ENCODE measurements around the gene DNAI2.
"Not testable (repeated sequence)": the region's sequence is repeated elsewhere in the genome, so short reads cannot be mapped to it uniquely, and the experiment has no call there.

DNAI2 gene

DNA sequence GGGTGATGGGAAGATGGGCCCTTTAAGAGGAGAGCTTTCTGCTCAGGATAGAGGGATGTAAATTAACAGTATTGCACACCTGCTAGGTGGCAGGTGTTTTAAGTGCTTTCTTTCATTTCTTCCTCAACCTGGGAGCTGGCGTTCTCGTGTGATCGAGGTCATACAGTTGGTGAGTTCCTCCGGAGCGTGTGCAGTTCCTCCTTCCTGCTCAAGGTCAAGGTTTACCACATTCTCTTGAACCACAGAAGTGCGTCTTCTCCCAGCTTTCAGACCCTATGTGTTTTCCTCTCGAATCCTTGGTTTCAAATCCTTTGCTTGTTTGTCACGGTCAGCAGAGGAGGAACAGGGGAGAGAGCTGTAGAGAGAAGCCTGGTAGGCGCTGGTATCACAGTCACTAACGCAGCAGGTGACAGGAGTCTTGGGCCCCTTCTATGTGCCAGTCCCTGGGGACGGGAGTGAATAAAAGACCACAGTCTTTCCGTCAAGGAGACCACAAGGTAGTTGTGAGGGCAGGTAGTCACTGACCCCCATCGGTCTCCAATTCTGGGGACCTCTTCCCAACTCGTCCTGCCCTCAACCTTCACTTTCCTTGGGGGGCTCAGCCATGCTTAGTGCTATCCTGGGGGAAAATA lies 791 bp downstream of the DNAI2 start:
- DNase-seq (ENCODE audit: low spot score): no peak
- no peak for FAIRE-seq

DNA sequence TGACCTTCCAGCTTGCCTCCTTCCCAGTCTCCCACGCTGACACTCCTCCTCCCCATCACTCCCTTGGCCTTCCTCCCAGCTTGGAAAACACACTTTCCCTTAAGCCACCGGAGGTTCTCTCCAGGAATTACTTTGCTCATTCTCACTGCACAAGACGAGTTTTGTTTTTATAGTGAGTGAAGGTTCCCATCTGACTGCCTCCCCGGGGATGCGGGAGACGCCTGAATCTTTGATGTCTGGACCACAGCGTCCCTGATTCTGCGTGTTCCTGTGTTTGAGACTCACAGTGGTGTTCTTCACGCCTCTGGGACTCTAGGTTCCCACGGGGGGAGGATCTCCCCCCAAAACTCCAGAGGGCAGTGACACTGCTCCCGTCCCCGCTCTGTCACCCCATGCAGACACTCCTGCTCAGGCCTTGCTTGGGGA lies 2.0 kb downstream of the DNAI2 start:
- FAIRE-seq: no peak

DNA sequence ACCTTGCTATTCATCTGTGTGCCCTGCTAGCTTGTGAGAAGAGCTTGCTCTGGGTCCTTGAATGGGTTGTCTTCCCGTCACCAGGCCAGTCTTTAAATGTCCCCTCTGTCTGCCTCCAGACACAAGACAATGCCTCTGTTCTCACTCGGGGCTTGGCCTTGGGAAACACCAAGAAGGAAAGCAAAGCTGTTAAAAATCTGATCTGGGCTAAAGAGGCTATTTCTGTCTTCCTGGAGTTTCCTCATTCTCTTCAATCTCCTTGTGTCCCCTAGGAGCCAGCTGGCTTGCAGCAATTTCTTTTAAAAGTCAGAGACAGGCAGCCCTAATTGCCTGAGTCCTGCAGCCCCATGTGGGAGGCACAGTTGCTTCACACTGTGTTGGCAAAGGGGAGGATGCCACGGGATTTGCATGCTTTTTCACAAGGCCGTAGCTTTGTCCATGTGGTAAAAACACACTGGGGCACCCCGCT lies 2.5 kb downstream of the DNAI2 start:
- DNase-seq (ENCODE audit: low spot score) (no peak), FAIRE-seq (no peak)

More for the DNA sequence above, 2.0 kb downstream of the DNAI2 start:
- DNase-seq (ENCODE audit: low spot score): no peak

DNA sequence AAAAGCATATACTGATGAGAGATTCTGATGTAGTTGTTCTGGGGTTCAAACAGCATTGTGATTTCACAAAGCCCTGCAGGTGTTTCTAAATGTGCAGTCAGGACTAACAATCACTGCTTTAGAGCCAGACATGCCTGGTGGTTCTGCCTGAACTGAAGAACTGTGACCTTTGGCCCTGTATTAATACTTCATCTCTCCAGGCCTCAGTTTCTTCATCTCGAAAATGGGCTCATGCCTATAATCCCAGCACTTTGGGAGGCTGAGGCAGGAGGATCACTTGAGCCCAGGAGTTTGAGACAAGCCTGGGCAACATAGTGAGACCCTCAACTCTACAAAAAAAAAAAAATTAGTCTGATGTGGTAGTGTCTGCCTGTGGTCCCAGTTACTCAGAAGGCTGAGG lies 3.9 kb downstream of the DNAI2 start:
- DNase-seq (ENCODE audit: low spot score): no peak
- FAIRE-seq: no peak

DNA sequence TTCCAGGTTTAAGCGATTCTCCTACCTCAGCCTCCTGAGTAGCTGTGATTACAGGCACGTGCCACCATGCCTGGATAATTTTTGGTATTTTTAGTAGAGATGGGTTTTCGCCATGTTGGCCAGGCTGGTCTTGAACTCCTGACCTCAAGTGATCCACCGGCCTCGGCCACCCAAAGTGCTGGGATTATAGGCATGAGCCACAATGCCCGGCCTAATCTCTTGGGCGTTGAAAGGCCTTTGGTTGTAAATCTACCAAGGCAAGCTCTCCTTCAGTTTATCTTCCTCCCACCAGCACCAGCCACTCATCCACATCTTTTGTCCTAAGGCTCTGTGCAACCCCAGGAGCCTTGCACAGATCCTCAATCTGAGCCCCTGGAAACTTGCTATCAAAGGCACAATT lies 5.6 kb downstream of the DNAI2 start:
- DNase-seq (ENCODE audit: low spot score); FAIRE-seq: not testable (repeated sequence)

DNA sequence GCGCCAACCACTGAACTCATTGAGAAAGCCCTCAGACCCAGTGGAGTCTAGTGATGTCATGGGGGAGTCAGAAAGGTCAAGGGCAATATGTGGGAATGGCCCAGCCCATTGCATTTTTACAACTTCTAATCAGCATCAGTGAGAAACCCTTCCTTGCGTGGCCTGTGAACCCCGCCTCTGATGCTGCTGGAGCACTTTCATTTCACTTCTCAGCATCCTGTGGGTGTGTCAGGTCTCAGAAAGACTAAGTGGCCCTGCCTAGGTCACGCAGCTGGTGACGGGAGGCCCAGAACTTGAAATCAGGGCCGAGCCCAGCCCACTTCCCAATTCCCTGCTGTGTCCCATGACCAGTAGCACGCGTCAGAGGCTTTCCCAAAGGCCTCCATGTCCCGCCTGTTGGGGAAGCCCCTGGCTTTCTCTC lies 6.1 kb downstream of the DNAI2 start:
- no peak for DNase-seq (ENCODE audit: low spot score)
- FAIRE-seq: no peak

DNA sequence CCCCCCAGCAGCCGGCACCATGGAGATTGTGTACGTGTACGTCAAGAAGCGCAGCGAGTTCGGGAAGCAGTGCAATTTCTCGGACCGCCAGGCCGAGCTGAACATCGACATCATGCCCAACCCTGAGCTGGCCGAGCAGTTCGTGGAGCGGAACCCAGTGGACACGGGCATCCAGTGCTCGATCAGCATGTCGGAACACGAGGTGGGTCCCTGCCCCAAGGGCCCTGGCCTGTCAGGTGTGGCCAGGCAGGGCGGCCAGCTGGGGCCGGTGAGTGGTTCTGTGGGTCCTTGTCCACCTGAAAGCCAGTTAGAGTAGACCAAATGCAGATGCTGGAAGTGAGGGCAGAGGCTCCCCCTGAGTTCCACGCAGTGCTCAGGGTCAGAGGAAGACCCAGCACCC lies 7.8 kb downstream of the DNAI2 start:
- no peak for FAIRE-seq
- no peak for DNase-seq (ENCODE audit: low spot score)

DNA sequence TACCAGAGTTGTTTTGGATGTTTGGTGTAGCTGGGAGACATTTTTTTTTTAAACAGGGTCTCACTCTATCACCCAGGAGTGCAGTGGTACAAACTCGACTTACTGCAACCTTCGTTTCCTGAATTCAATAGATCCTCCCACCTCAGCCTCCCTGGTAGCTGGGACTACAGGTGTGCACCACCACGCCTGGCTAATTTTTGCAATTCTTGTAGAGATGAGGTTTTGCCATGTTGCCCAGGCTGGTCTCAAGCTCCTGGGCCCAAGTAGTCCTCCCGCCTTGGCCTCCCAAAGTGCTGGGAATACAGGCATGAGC lies 8.2 kb downstream of the DNAI2 start:
- not testable (repeated sequence) for DNase-seq (ENCODE audit: low spot score); FAIRE-seq

DNA sequence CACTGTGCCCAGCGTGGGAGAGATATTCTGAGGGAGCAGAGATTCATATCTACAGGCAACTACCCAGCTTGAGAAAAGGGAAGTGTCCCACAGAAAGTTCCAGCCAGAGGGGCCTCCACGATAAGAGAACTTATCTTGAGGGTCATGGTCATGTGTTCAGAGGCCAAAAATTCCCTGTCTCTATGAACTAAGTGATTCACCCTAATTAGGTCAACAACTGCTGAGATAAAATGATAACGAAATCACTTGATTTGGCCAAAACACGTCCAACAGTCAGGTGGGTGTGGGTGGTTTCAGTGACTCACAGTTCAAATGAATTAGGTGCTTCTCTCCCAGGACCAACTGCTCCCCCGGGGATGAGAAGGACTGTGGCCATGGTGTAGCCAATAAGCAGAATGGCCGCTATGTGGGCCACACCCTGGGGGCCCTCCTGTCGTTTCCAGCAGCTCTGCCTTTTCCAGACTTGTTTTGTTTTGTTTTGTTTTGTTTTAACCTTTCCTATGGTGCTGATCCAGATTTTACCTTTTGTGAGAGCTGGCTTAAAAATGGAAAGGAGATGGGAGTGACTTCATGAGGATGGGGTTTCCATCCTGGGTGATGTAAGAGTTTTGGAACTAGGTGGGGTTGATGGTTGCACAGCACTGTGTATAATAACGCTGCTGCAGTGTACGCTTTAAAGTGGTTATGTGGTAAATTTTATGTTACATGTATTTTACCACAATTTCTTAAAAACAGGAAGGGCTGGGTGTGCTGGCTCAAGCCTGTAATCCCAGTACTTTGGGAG lies 8.7 kb downstream of the DNAI2 start:
- no peak for FAIRE-seq
- no peak for DNase-seq (ENCODE audit: low spot score)

DNA sequence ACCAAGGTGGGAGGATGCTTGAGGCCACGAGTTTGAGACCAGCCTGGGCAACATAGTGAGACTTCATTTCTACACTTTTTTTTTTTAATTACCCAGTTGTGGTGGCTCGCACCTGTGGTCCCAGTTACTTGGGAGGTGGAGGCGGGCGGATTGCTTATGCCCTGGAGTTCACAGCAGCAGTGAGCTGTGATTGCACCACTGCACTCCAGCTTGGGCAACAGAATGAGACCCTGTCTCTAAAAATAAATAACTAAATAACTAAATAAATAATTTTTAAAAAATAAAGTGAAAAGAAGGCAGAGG lies 9.3 kb downstream of the DNAI2 start:
- no peak for DNase-seq (ENCODE audit: low spot score)
- no peak for FAIRE-seq

DNA sequence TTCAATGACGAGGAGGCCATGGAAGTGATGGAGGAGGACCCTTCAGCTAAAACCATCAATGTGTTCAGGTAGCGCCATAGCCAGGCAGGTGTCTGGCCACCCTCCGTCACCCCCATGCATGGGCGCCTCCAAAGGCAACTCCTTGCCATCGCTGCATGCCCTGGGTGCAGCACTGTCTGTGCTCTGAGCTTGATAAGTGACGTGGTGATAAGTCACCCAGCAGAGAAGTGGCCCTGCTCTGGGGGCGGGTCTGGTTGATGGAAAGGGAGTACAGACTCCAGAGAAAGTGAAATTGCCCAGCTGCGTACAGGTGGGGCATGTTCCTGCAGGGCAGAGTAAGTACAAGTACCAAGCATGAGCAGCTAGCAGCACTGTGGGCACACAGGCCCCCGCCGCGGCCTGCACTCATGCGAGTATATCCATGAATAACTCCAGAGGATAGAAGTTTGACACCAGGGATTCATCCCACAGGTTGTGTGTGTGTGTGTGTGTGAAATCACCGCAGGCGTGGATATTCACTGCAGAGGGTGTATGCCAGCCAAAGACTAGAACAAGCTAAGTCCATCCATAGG lies 13.1 kb downstream of the DNAI2 start:
- no peak for DNase-seq (ENCODE audit: low spot score)
- FAIRE-seq: no peak

DNA sequence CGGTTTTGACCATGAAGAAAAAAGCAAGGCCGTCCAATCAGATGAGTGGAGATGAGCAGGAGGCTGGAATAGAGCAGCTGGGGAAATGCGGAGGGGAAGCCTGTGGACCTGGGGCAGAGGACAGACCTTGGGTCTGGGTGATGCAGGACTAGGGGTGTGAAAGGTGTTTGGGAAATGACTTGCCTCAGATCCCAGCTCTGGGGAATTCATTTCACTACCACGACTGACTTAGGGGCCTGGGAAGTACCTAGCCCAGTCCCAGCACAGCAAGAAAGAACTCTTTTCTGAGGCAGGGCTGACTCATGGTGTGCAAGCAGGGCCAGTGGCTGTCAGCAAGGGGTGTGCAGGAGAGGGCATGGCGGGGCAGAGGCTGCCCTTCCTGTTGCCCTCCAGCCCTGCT lies 14.8 kb downstream of the DNAI2 start:
- DNase-seq (ENCODE audit: low spot score) (no peak), FAIRE-seq (no peak)

DNA sequence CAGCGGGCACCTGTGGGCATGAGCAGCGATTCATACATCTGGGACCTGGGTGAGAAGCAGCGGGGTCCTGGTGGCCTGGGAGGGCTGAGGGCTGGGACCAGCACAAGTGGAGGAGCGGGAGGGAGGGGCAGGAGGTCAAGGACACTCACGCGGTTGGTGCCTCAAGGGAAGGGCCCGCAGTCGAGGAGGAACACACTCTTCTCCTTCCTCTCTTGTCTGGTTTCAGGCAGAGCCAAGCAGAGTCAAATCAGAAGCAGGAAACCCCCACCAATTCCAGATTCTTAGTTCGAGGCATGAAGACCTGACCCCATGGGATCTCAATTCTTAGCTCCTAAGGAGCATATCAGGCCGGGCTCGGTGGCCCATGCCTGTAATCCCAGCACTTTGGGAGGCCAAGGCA lies 15.7 kb downstream of the DNAI2 start:
- DNase-seq (ENCODE audit: low spot score): no peak
- no peak for FAIRE-seq

DNA sequence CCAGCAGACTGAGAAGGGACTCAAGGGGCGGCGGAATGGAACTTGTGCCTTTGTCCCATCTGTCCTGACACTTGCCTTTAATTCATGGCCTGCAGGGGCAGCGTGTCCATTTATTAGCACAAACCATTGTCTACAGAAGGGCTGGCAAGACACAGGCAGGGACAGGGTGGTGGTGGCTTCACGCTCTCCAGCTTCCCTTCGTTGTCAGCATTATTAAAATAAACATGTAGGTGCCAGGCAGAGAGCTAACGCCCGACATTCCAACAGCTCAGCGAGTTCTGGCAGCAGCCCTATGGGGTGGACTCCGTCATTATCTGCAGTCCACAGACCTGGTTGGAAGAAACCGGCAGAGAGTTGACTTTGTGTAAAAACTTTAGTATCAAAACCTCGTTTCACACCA lies 16.3 kb downstream of the DNAI2 start:
- FAIRE-seq (no peak), DNase-seq (ENCODE audit: low spot score) (no peak)

DNA sequence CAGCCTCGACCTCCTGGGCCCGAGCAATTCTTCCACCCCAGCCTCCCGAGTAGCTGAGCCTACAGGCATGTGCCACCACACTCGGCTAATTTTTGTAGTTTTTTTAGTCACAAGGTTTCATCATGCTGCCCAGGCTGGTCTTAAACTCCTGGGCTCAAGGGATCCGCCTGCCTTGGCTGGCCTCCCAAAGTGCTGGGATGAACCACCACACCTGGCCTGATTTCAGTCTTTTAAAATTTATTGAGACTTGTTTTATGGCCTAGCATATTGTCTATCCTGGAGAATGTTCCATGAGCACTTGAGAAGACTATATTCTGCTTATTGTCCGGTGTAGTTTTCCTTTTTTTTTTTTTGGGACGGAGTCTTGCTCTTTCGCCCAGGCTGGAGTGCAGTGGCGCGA lies 18.5 kb downstream of the DNAI2 start:
- FAIRE-seq: no peak

DNA sequence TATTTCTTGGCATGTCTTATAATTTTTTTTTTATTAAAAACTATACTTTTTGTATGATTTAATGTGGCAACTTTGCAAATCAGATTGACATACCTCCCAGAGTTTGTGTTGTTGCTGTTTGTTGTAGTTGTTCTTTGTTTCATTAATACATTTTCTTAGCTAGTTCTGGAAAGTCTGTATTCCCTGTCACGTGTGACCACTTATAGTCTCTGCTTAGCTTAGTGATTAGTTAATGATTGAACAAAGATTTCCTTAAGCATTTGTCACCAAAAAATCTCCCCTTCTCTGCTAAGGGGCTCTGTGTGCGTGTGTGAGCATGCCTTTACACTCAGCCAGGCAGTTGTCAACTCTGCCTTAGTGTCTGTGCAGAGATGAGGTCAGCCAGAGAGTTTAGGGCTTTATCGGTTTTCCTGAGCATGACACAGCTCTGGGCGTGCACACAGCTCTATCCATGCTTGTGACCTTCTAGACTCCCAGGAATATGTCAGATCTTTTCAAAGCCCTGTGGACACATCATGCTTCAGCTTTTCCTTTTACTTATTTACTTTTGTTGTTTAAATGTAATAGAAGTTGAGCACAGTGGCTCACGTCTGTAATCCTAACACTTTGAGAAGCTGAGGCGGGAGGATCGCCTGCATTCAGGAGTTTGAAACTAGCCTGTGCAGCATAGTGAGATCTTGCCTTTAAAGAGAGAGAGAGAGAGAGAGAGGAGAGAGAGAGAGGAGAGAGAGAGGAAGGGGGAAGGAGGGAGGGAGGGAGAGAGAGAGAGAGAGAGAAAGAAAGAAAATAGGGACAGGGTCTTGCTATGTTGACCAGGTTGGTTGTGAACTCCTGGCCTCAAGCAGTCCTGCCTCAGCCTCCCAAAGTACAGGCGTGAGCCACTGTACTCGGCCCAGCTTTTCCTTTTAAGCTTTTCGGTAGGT lies 21.9 kb downstream of the DNAI2 start:
- FAIRE-seq: peak; percentile 24
- peak; percentile 41 for DNase-seq (ENCODE audit: low spot score)

More for the DNA sequence above, 18.5 kb downstream of the DNAI2 start:
- DNase-seq (ENCODE audit: low spot score): no peak

DNA sequence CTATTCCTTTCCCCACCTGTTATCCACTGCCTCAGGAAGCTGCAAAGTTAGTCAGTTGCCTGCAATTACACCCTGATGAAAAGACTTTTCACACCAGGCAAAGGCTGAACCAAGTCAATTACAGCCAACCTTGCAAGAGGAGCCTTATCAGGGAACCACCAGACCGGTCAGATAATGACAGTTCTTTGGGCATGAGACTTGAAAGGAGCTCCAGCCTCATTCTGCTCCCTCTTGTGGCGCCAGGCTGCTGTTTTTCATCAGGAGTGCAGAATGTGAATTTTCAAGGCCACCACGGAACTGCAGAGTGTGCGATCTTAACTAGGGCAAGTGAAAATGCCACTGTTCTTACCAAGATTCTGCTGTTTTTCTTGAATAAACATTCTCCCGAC lies 22.5 kb downstream of the DNAI2 start:
- FAIRE-seq (no peak), DNase-seq (ENCODE audit: low spot score) (peak; percentile 13)

DNA sequence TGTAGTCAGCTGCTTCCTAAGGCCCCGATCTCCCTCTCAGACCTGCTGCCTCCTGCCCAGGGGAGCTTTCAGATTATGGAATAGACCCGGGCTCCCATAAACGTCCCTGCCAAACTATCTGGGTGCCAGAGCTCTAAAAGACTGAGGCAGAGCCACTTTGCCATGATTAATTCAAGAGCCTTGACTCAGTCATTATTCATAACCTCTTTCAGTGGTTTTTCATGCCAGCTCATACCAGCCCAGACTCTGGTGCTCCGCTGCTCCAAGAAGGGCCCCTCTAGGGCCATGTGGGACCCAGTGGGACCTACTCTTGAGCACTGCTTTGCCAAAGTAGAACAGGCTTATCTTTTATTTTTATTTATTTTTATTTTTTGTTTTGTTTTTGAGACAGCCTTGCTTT lies 23.9 kb downstream of the DNAI2 start:
- DNase-seq (ENCODE audit: low spot score) (peak; percentile 20), FAIRE-seq (no peak)

DNA sequence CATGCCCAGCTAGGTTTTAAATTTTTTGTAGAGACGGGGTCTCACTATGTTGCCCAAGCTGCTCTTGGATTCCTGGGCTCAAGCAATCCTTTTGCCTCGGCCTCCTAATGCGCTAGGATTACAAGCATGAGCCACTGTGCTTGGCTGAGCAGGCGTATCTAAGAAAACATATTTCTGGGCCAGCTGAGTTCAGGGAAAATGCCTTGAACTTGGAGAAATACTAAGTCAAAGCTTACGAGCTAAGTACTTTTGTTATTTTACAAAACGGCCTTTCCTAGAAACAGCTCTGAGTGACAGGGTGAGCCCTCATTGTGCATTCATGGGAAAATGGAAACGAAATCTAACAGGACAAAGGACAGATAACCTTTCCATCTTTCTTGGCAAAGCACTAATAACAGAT lies 24.7 kb downstream of the DNAI2 start:
- no peak for FAIRE-seq

DNA sequence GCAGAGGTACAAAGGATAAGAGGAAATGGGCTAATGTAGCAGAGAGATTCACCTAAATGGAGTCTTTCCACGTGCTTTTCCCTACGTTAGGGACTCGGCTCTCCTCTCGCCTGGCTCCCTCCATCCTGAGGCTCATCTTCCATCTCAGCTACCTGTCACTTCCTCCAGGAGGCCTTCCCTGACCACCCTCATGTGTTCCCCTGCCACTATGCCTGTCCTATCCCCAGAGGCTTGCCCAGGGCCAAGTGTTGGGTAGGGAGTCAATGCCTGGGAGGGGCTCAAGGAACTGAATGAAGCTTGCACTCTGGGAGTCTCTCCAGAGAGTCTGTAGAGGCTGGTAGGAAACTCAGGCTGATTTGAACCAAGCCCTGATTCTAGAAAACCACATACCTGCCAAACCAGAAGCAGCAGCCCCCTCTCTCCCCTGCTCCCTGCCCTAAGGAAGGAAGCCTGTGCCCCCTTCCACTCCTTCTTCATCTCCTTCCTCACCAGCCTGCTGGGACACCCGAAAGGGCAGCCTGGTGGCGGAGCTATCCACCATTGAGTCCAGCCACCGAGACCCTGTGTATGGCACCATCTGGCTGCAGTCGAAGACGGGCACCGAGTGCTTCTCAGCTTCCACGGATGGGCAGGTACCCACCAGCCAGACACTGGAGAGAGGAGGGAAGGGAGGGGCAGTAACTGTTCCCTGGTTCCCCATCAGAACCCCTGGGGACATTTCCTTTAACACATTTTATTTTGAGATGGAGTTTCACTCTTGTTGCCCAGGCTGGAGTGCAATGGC lies 25.4 kb downstream of the DNAI2 start:
- DNase-seq (ENCODE audit: low spot score) (no peak), FAIRE-seq (no peak)

More for the DNA sequence above, 24.7 kb downstream of the DNAI2 start:
- DNase-seq (ENCODE audit: low spot score): no peak

DNA sequence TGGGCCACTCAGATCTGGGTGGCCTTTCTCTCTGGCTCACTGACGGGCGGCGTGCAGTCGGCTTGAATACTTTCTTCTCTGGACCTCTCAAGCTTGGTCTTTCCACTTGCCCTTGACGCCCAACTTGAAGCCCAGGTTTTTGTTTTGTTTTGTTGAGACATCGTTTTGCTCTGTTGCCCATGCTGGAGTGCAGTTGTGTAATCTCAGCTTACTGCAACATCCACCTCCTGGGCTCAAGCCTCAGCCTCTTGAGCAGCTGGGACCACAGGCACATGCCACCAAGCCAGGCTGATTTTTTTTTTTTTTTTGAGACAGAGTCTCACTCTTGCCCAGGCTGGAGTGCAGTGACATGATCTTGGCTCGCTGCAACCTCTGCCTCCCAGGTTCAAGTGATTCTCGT lies 29.3 kb downstream of the DNAI2 start:
- FAIRE-seq: no peak
- DNase-seq (ENCODE audit: low spot score): no peak
